ENCODE results near the gene FDXR.

DNA sequence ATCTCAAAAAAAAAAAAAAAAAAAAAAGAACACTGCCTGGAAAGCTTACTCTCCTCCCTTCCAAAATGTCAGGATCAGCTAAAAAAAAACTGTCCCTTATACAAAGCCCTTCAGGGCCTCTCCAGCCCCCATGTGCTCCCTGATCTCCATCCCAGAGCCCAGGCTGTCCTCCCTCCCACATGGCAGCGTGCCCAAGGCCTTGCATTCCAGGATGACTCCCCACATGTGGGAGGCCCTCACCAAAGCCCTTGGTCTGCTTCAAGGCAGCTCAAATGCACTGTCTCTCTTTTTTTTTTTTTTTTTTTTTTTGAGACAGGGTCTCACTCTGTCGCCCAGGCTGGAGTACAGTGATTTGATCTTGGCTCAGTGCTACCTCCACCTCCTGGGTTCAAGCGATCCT, 2.3 kb downstream of the FDXR start:
- no peak for TF ChIP-seq POLR2A (IDR thresholded peaks at IDR 0.05)
- TF ChIP-seq CTCF (IDR thresholded peaks at IDR 0.05), result no peak
